Tibial nerve (tissue), 4 donors: ENCODE results near the gene CASP12. TPM values are rescaled to one million over a fixed set of nuclear protein-coding genes. Genes with fewer than 3 reads are reported as not detected.

ENCODE experiments used
- DNase-seq, 2 donors: peaks; one replicate each; pipeline ENCODE4 v3.0.0-alpha.2; 2019; ENCODE audit warnings: low spot score in 2 of 2
- H3K27ac ChIP-seq, 4 donors: fragments of 200-600 bp; sonication (generic) in 3 of 4; one replicate each; pipeline ENCODE4 v1.5.1; 2017 to 2019; ENCODE audit warnings: mild to moderate bottlenecking in 1 of 4
- H3K27me3 ChIP-seq, 2 donors: fragments of 200-600 bp; sonication (generic) in 1 of 2; one replicate each; pipeline versions ENCODE4 v1.5.1 to v1.6.0; 2017 to 2019
- H3K36me3 ChIP-seq, 3 donors: fragments of 200-600 bp; sonication (generic); one replicate each; pipeline ENCODE4 v1.5.1; 2018 to 2019
- H3K4me1 ChIP-seq, 4 donors: fragments of 200-600 bp; sonication (generic) in 3 of 4; one replicate each; pipeline ENCODE4 v1.5.1; 2017 to 2019
- H3K4me3 ChIP-seq, 4 donors: fragments of 200-600 bp; sonication (generic) in 3 of 4; one replicate each; pipeline ENCODE4 v1.5.1; 2017 to 2019; ENCODE audit warnings: mild to moderate bottlenecking in 1 of 4, moderate library complexity in 1 of 4
- H3K9me3 ChIP-seq, 4 donors: fragments of 200-600 bp; sonication (generic) in 3 of 4; one replicate each; pipeline ENCODE4 v1.5.1; 2017 to 2019
- EP300 ChIP-seq, 2 donors: sonication (generic); formaldehyde crosslinking; IDR thresholded peaks; one replicate each; pipeline ENCODE4 v1.6.1; 2017; ENCODE audit warnings: antibody characterized with exemption in 2 of 2, mild to moderate bottlenecking in 1 of 2
- POLR2A ChIP-seq, 2 donors: fragments of 450-650 bp; IDR thresholded peaks; one replicate each; pipeline ENCODE4 v1.6.1; 2017; ENCODE audit warnings: antibody characterized with exemption in 2 of 2, mild to moderate bottlenecking in 2 of 2, moderate library complexity in 2 of 2
- WGBS, 2 donors: methylation state at CpG; one replicate each; pipeline ENCODE4 v1.1.5; 2018; 5-methylcytosine and 5-hydroxymethylcytosine counted together
- total RNA-seq, 4 donors: library from RNA; depleted of rRNA; stranded (reverse); fragments of >200 nt; gene quantifications; one replicate each; pipeline ENCODE4 v1.1.0, GENCODE V29; 2016
- TF ChIP-seq, protein P1 (sequence below), 5 experiments: fragments of 200-600 bp in 3 of 5; fragments of 450-650 bp in 2 of 5; sonication (generic) in 3 of 5; IDR thresholded peaks; one replicate each; pipeline ENCODE4 v1.5.1; 2016 to 2019; ENCODE audit warnings: antibody characterized with exemption in 5 of 5, mild to moderate bottlenecking in 3 of 5, moderate library complexity in 2 of 5

CASP12 gene
- total RNA-seq, 4 donors from 2014 or later, result 1.7 to 2.3 (median 2.2) TPM; not detected in 1

GRCh38 chr11:104928811-104929210 is 30.6 kb upstream of the CASP12 start:
- TF ChIP-seq, protein P1, sequence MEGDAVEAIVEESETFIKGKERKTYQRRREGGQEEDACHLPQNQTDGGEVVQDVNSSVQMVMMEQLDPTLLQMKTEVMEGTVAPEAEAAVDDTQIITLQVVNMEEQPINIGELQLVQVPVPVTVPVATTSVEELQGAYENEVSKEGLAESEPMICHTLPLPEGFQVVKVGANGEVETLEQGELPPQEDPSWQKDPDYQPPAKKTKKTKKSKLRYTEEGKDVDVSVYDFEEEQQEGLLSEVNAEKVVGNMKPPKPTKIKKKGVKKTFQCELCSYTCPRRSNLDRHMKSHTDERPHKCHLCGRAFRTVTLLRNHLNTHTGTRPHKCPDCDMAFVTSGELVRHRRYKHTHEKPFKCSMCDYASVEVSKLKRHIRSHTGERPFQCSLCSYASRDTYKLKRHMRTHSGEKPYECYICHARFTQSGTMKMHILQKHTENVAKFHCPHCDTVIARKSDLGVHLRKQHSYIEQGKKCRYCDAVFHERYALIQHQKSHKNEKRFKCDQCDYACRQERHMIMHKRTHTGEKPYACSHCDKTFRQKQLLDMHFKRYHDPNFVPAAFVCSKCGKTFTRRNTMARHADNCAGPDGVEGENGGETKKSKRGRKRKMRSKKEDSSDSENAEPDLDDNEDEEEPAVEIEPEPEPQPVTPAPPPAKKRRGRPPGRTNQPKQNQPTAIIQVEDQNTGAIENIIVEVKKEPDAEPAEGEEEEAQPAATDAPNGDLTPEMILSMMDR (IDR thresholded peaks at IDR 0.05), result no peak
- TF ChIP-seq EP300 (IDR thresholded peaks at IDR 0.05) (no peak), POLR2A (IDR thresholded peaks at IDR 0.05) (no peak)
- no peaks in the 10 kb centered on the region for H3K4me1 ChIP-seq
- H3K9me3 ChIP-seq, result peaks cover 0 to 25% (median 2%) of the 10 kb centered on the region in 4 donors
- no peaks in the 10 kb centered on the region for H3K36me3 ChIP-seq
- H3K27ac ChIP-seq, result no peak overlapping the region
- DNase-seq, result no peak
- no peak overlapping the region for H3K4me3 ChIP-seq
- H3K27me3 ChIP-seq, result no peaks in the 10 kb centered on the region

- Histone ChIP-seq H3K27ac (no peak overlapping the region), H3K27me3 (no peaks in the 10 kb centered on the region), H3K4me3 (no peak overlapping the region), H3K4me1 (no peaks in the 10 kb centered on the region), H3K36me3 (no peaks in the 10 kb centered on the region), H3K9me3 (peaks cover 0 to 25% (median 2%) of the 10 kb centered on the region in 4 donors)
- WGBS, 2 donors, result 82 to 93% methylated on average over 7 to 8 of the region's 9 CpGs
- TF ChIP-seq POLR2A (IDR thresholded peaks at IDR 0.05) (no peak), EP300 (IDR thresholded peaks at IDR 0.05) (no peak)
- TF ChIP-seq, protein P1 (IDR thresholded peaks at IDR 0.05), result no peak
- no peak for DNase-seq
These were observed 28.7 kb upstream of the CASP12 start for GRCh38 chr11:104926771-104927611.

GRCh38 chr11:104925850-104926249 is 27.6 kb upstream of the CASP12 start:
- no peak overlapping the region for H3K27ac ChIP-seq
- H3K27me3 ChIP-seq, result no peaks in the 10 kb centered on the region
- H3K9me3 ChIP-seq, result peaks cover 0 to 25% (median 2%) of the 10 kb centered on the region in 4 donors
- H3K4me3 ChIP-seq, result no peak overlapping the region
- DNase-seq, result no peak
- H3K4me1 ChIP-seq, result no peaks in the 10 kb centered on the region
- 77 to 93% methylated on average over 6 of the region's 6 CpGs for WGBS, 2 donors
- TF ChIP-seq, protein P1 (IDR thresholded peaks at IDR 0.05), result no peak
- no peak for TF ChIP-seq POLR2A (IDR thresholded peaks at IDR 0.05)
- no peak for TF ChIP-seq EP300 (IDR thresholded peaks at IDR 0.05)
- no peaks in the 10 kb centered on the region for H3K36me3 ChIP-seq

DNA sequence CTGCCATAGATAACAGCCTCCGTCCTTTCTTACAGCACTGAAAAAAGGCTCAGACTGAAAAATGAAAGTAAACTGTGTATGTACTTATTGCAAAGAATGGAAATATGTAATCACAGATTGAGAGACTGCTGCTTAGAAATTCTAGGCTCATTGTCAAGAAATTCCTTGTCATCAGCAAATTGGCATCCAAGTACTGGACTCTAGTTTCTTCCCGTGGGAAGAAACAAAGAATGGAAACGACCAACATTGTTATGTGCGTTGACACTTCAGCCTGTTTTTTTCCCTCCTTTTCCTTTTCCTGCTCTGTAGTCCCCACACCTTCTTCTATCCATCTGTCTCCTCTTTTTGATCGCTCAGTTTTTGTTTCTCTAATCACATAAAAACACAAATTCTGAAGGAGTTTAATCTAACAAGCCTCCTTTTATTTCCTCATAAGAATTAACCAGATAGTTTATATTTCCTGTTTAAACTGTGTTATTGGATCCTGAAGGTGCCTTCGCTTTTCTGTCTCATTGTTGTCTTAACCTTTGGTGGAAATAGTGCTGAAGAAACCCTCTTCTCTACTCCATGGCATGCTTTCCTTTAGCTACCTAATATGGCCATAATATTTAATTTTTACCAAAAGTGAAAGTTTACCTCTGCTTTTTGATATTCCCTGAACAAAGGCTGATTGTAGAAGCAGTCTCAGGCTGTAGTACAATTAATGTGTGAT is 20.0 kb upstream of the CASP12 start:
- DNase-seq, result no peak
- no peaks in the 10 kb centered on the region for H3K27me3 ChIP-seq
- no peaks in the 10 kb centered on the region for H3K9me3 ChIP-seq
- 4 to 8% methylated on average over 6 of the region's 6 CpGs for WGBS, 2 donors
- peaks cover 0 to 32% (median 12%) of the 10 kb centered on the region in 4 donors for H3K4me1 ChIP-seq
- TF ChIP-seq, protein P1 (IDR thresholded peaks at IDR 0.05), result no peak
- TF ChIP-seq POLR2A (IDR thresholded peaks at IDR 0.05), result no peak
- TF ChIP-seq EP300 (IDR thresholded peaks at IDR 0.05), result peak in 1 of 2 donors; percentile 57
- H3K36me3 ChIP-seq, result no peaks in the 10 kb centered on the region
- peak overlapping the region; percentile 75 to 87 (median 80) for H3K27ac ChIP-seq
- H3K4me3 ChIP-seq, result peak overlapping the region; percentile 32 to 53 (median 42)
